IMR-90 (cell line): ENCODE results near the gene TRAF3. TPM values are rescaled to one million over a fixed set of nuclear protein-coding genes. Genes with fewer than 3 reads are reported as not detected.

Experiments used
- ATAC-seq: fragments of 200-7000 bp; cut with Tn5 transposase; 2 replicates; pipeline ENCODE4 v1.9.1; 2020; ENCODE audit warnings: low read depth, mild to moderate bottlenecking, moderate library complexity
- BruUV-seq: library from RNA; stranded (reverse); fragments of 400-500 nt; replicated peaks from 2 replicates; lab custom pipeline; 2021; lab: Mats Ljungman, UMichigan
- CTCF ChIA-PET: fragments of 300-600 bp; formaldehyde crosslinking; extraction: SDS; loops from one replicate; lab custom pipeline; 2021; ENCODE audit warnings: antibody characterized with exemption; lab: Yijun Ruan, JAX
- POLR2A ChIA-PET: fragments of 300-600 bp; sonication (Branson Sonifier 250); formaldehyde crosslinking; loops from one replicate; lab custom pipeline; 2022; ENCODE audit warnings: antibody characterized with exemption; ENCODE audit not compliant: unreplicated experiment; lab: Charles Lee
- DNase-seq: peaks from one replicate; pipeline ENCODE4 v3.0.0; 2013
- H2AFZ ChIP-seq: replicated peaks from 2 replicates; pipeline ENCODE3; 2013; ENCODE audit warnings: low read length, mild to moderate bottlenecking; ENCODE audit not compliant: poor library complexity
- H2AK5ac ChIP-seq: 2 replicates; pipeline ENCODE4 v1.6.1; 2013; ENCODE audit warnings: low read depth, low read length, inconsistent platforms
- H2AK9ac ChIP-seq: replicated peaks from 2 replicates; pipeline ENCODE3; 2013; ENCODE audit warnings: mild to moderate bottlenecking, low read depth, low read length, moderate library complexity; ENCODE audit not compliant: poor library complexity
- H2BK120ac ChIP-seq: 2 replicates; pipeline ENCODE4 v1.6.1; 2013; ENCODE audit warnings: low read depth, low read length, inconsistent platforms
- H2BK15ac ChIP-seq: 3 replicates; pipeline ENCODE4 v1.6.1; 2013; ENCODE audit warnings: low read depth, low read length, inconsistent platforms
- H2BK20ac ChIP-seq: 2 replicates; pipeline ENCODE4 v1.6.1; 2013; ENCODE audit warnings: low read depth, mild to moderate bottlenecking, inconsistent platforms, low read length, moderate library complexity
- H2BK5ac ChIP-seq: 2 replicates; pipeline ENCODE4 v1.6.1; 2013; ENCODE audit warnings: mild to moderate bottlenecking, low read depth, low read length, inconsistent platforms; ENCODE audit not compliant: poor library complexity, severe bottlenecking
- H3K14ac ChIP-seq: replicated peaks from 2 replicates; pipeline ENCODE4 v1.6.1; 2013; ENCODE audit warnings: low read depth, low read length, inconsistent platforms
- H3K18ac ChIP-seq: 2 replicates; pipeline ENCODE4 v1.6.1; 2013; ENCODE audit warnings: low read depth, low read length, control low read depth
- H3K23ac ChIP-seq: 2 replicates; pipeline ENCODE4 v1.6.1; 2013; ENCODE audit warnings: low read depth, low read length, inconsistent platforms
- H3K27ac ChIP-seq: 2 replicates; pipeline ENCODE4 v1.5.1; 2013; ENCODE audit warnings: mild to moderate bottlenecking, control low read depth, low read length; ENCODE audit not compliant: insufficient read depth
- H3K27me3 ChIP-seq: 2 replicates; pipeline ENCODE4 v1.6.1; 2013; ENCODE audit warnings: low read length; ENCODE audit not compliant: control insufficient read depth, insufficient read depth
- H3K36me3 ChIP-seq: 2 replicates; pipeline ENCODE4 v1.6.1; 2013; ENCODE audit warnings: low read length, mixed read lengths; ENCODE audit not compliant: control insufficient read depth, insufficient read depth
- H3K4ac ChIP-seq: 2 replicates; pipeline ENCODE4 v1.6.1; 2013; ENCODE audit warnings: low read depth, low read length, inconsistent platforms
- H3K4me1 ChIP-seq: 2 replicates; pipeline ENCODE4 v1.6.1; 2013; ENCODE audit warnings: low read length, mixed read lengths; ENCODE audit not compliant: control insufficient read depth, insufficient read depth
- H3K4me2 ChIP-seq: 2 replicates; pipeline ENCODE4 v1.6.1; 2013; ENCODE audit warnings: low read depth, mild to moderate bottlenecking, control low read depth, low read length, moderate library complexity
- H3K4me3 ChIP-seq: 2 replicates; pipeline ENCODE4 v1.5.1; 2013; ENCODE audit warnings: low read depth, mild to moderate bottlenecking, control low read depth, low read length, moderate library complexity; ENCODE audit not compliant: insufficient read depth
- H3K56ac ChIP-seq: 2 replicates; pipeline ENCODE4 v1.6.1; 2013; ENCODE audit warnings: low read length, inconsistent platforms; ENCODE audit not compliant: insufficient read depth; ENCODE audit errors: extremely low read depth
- H3K79me1 ChIP-seq, 2 experiments: 2 replicates each; pipeline ENCODE4 v1.6.1; 2013; ENCODE audit warnings: low read length in 2 of 2, inconsistent platforms in 1 of 2, low read depth in 1 of 2
- H3K9ac ChIP-seq: 2 replicates; pipeline ENCODE4 v1.6.1; 2013; ENCODE audit warnings: low read depth, low read length, control low read depth
- H3K9me1 ChIP-seq: 2 replicates; pipeline ENCODE4 v1.6.1; 2013; ENCODE audit warnings: low read length, inconsistent platforms; ENCODE audit not compliant: insufficient read depth
- H3K9me3 ChIP-seq: 2 replicates; pipeline ENCODE4 v1.6.1; 2013; ENCODE audit warnings: low read length; ENCODE audit not compliant: control insufficient read depth, insufficient read depth
- H4K20me1 ChIP-seq: 2 replicates; pipeline ENCODE4 v1.6.1; 2013; ENCODE audit warnings: low read length, inconsistent platforms; ENCODE audit not compliant: insufficient read depth
- H4K5ac ChIP-seq: 2 replicates; pipeline ENCODE4 v1.6.1; 2013; ENCODE audit warnings: mild to moderate bottlenecking, low read depth, low read length, control low read depth
- H4K8ac ChIP-seq, 2 experiments: 2 replicates each; pipeline ENCODE4 v1.6.1; 2013; ENCODE audit warnings: low read depth in 2 of 2, low read length in 2 of 2, control low read depth in 1 of 2, inconsistent platforms in 1 of 2
- H4K91ac ChIP-seq: 2 replicates; pipeline ENCODE4 v1.6.1; 2013; ENCODE audit warnings: low read depth, low read length, inconsistent platforms; ENCODE audit not compliant: insufficient read depth
- CHD1 ChIP-seq: IDR thresholded peaks from 2 replicates; pipeline ENCODE4 v1.6.1; 2012; ENCODE audit warnings: low read depth, low read length, improper control_type of control experiment
- CTCF ChIP-seq: conservative IDR thresholded peaks from 2 replicates; pipeline ENCODE4 v1.5.1; 2012; ENCODE audit warnings: mild to moderate bottlenecking, low read depth, low read length, improper control_type of control experiment
- FOS ChIP-seq: fragments of 150-350 bp; IDR thresholded peaks from 2 replicates; pipeline ENCODE4 v1.6.1; 2016; ENCODE audit warnings: low read depth, low read length
- MXI1 ChIP-seq: IDR thresholded peaks from 2 replicates; pipeline ENCODE4 v1.6.1; 2012; ENCODE audit warnings: low read depth, mild to moderate bottlenecking, low read length, moderate library complexity, borderline replicate concordance
- NFE2L2 ChIP-seq: fragments of 150-350 bp; IDR thresholded peaks from 2 replicates; pipeline ENCODE4 v1.6.1; 2016; ENCODE audit warnings: low read depth, mild to moderate bottlenecking, low read length
- POLR2A ChIP-seq: IDR thresholded peaks from 2 replicates; pipeline ENCODE4 v1.6.1; 2012; ENCODE audit warnings: mild to moderate bottlenecking, low read depth, low read length
- RCOR1 ChIP-seq: IDR thresholded peaks from 2 replicates; pipeline ENCODE4 v1.6.1; 2012; ENCODE audit warnings: mild to moderate bottlenecking, low read length, improper control_type of control experiment; ENCODE audit not compliant: insufficient replicate concordance
- RFX5 ChIP-seq: IDR thresholded peaks from 2 replicates; pipeline ENCODE4 v1.8.0; 2012; ENCODE audit warnings: low read depth, mild to moderate bottlenecking, low read length, moderate library complexity
- SMC3 ChIP-seq: fragments of 150-350 bp; IDR thresholded peaks from 2 replicates; pipeline ENCODE4 v1.6.1; 2016; ENCODE audit warnings: low read depth, mild to moderate bottlenecking, antibody characterized with exemption, low read length, moderate library complexity
- USF2 ChIP-seq: fragments of 150-350 bp; IDR thresholded peaks from 2 replicates; pipeline ENCODE4 v1.6.1; 2017; ENCODE audit warnings: mild to moderate bottlenecking, antibody characterized with exemption, low read length, low read depth
- WGBS, 2 experiments: methylation state at CpG; one replicate each; pipeline versions ENCODE4 v1.1.5 to v1.1.7; 2013; ENCODE audit warnings: missing lambda C conversion rate in 2 of 2; ENCODE audit not compliant: insufficient read length in 1 of 2; ENCODE audit errors: extremely low coverage in 2 of 2; 5-methylcytosine and 5-hydroxymethylcytosine counted together
- dilution Hi-C: fragments of 300-500 bp; cut with HindIII; formaldehyde crosslinking; loops from one replicate; pipeline ENCODE4 v1.14.3; 2018; ENCODE audit warnings: low sequenced_read_pairs; ENCODE audit not compliant: unreplicated experiment
- in situ Hi-C: fragments of 300-500 bp; cut with MboI; formaldehyde crosslinking; loops from 3 replicates; pipeline ENCODE4 v1.14.3; 2019; ENCODE audit warnings: low sequenced_read_pairs, inconsistent platforms, mixed read lengths
- intact Hi-C: fragments of 100-400 bp; cut with micrococcal nuclease; formaldehyde crosslinking; loops from 2 replicates; pipeline ENCODE4 v1.10.0; 2022
- polyA plus RNA-seq, 3 experiments: library from polyadenylated mRNA; depleted of rRNA; stranded (reverse); fragments of >200 nt; gene quantifications; 2 replicates each; pipeline ENCODE4 v1.2.3, GENCODE V29; 2012; ENCODE audit warnings: low replicate concordance in 1 of 3
- total RNA-seq: library from RNA; depleted of rRNA; stranded (reverse); fragments of >200 nt; gene quantifications from 2 replicates; pipeline ENCODE4 v1.2.3, GENCODE V29; 2012
- TF ChIP-seq, protein P1 (sequence below): fragments of 150-350 bp; IDR thresholded peaks from 2 replicates; pipeline ENCODE4 v1.6.1; 2016; ENCODE audit warnings: low read depth, mild to moderate bottlenecking, low read length, moderate library complexity, borderline replicate concordance

The TRAF3 gene
- total and polyA plus RNA-seq, 2 of the 4 experiments (the other 2 are of a cell fraction), result 21.2 to 25.3 TPM

GRCh38 chr14:102920998-102921304, 143.7 kb downstream of the TRAF3 start:
- 100% methylated on average over 1 of the region's 1 CpG for WGBS, 2 experiments
- H3K9me3 ChIP-seq, result peaks cover 2% of the 10 kb centered on the region; the same call in 1 of the 2 replicates
- H4K20me1 ChIP-seq, result no peaks in the 10 kb centered on the region
- DNase-seq, result no peak
- H4K5ac ChIP-seq, result no peak overlapping the region
- TF ChIP-seq CTCF (no peak), NFE2L2 (no peak), RFX5 (no peak), FOS (no peak), POLR2A (no peak), SMC3 (no peak), RCOR1 (no peak), CHD1 (no peak), MXI1 (no peak), USF2 (no peak)
- TF ChIP-seq, protein P1, sequence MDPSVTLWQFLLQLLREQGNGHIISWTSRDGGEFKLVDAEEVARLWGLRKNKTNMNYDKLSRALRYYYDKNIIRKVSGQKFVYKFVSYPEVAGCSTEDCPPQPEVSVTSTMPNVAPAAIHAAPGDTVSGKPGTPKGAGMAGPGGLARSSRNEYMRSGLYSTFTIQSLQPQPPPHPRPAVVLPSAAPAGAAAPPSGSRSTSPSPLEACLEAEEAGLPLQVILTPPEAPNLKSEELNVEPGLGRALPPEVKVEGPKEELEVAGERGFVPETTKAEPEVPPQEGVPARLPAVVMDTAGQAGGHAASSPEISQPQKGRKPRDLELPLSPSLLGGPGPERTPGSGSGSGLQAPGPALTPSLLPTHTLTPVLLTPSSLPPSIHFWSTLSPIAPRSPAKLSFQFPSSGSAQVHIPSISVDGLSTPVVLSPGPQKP, result no peak
- H3K4ac ChIP-seq, result no peak overlapping the region
- H3K9me1 ChIP-seq, result 0 out of 2 replicates have a peak, but pooled peaks cover 3% of the 10 kb centered on the region
- H3K18ac ChIP-seq, result no peak overlapping the region
- H2AK9ac ChIP-seq, result no peak overlapping the region
- H3K4me3 ChIP-seq, result no peak overlapping the region
- H2BK20ac ChIP-seq, result no peak overlapping the region
- no TSS peak for BruUV-seq
- ChIA-PET CTCF (no interaction called here), POLR2A (no interaction called here)
- no peak overlapping the region for H4K91ac ChIP-seq
- no peak overlapping the region for H3K27ac ChIP-seq
- no peak overlapping the region for H2AK5ac ChIP-seq
- H3K4me1 ChIP-seq, result no peaks in the 10 kb centered on the region; the same call in 1 of the 2 replicates
- no peaks in the 10 kb centered on the region for H3K36me3 ChIP-seq
- H3K9ac ChIP-seq, result no peak overlapping the region
- no peak for ATAC-seq
- in situ Hi-C loops, result no loop called here
- no peak overlapping the region for H3K4me2 ChIP-seq
- dilution Hi-C loops, result no loop called here
- no peak overlapping the region for H3K14ac ChIP-seq
- H2BK5ac ChIP-seq, result peak overlapping the region; percentile 34
- H4K8ac ChIP-seq, result no peak overlapping the region
- H2BK120ac ChIP-seq, result no peak overlapping the region
- no peak overlapping the region for H2BK15ac ChIP-seq
- H3K56ac ChIP-seq, result no peak overlapping the region
- H3K79me1 ChIP-seq, result no peaks in the 10 kb centered on the region
- no peak overlapping the region for H2AFZ ChIP-seq
- H3K23ac ChIP-seq, result no peak overlapping the region
- intact Hi-C loops, result no loop called here
- peaks cover 42% of the 10 kb centered on the region for H3K27me3 ChIP-seq
